Esophagus squamous epithelium (tissue), 4 donors: ENCODE measurements around the gene PXYLP1.

Experiments used
- CTCF ChIP-seq, 6 experiments: fragments of 450-650 bp in 4 of 6; fragments of 200-600 bp in 2 of 6; sonication (generic) in 2 of 6; IDR thresholded peaks; one replicate each; pipeline ENCODE4 v1.5.1; 2016 to 2019; ENCODE audit warnings: antibody characterized with exemption in 6 of 6, mild to moderate bottlenecking in 4 of 6, moderate library complexity in 4 of 6
- POLR2A ChIP-seq, 4 donors: fragments of 450-650 bp; IDR thresholded peaks; one replicate each; pipeline ENCODE4 v1.6.1; 2017; ENCODE audit warnings: antibody characterized with exemption in 4 of 4, mild to moderate bottlenecking in 4 of 4, moderate library complexity in 3 of 4

- no peak for TF ChIP-seq POLR2A (IDR thresholded peaks at IDR 0.05)
- TF ChIP-seq CTCF (IDR thresholded peaks at IDR 0.05): no peak
Measured at GRCh38 chr3:141313093-141313683, 81.6 kb downstream of the PXYLP1 start.
